ENCODE results near the gene UBL5. TPM values are rescaled to one million over a fixed set of nuclear protein-coding genes. Genes with fewer than 3 reads are reported as not detected.
"Not testable (repeated sequence)": the region's sequence is repeated elsewhere in the genome, so short reads cannot be mapped to it uniquely, and the experiment has no call there.

Gene UBL5
- total RNA-seq, 1 donor from 2014 or later: 264 TPM

GRCh38 chr19:9786819-9787218, 40.9 kb upstream of the UBL5 start:
- Mint-ChIP-seq H3K27me3 (ENCODE audit: low read depth) (no peaks in the 10 kb centered on the region), H3K36me3 (no peaks in the 10 kb centered on the region), H3K9me3 (no peaks in the 10 kb centered on the region), H3K4me1 (peaks cover 43% of the 10 kb centered on the region), H3K4me3 (peak overlapping the region; percentile 39), H3K27ac (no peak overlapping the region)
- no peak for TF ChIP-seq CTCF (IDR thresholded peaks at IDR 0.05; ENCODE audit: unreplicated experiment)
- DNase-seq (ENCODE audit: low spot score in 2 of 2, unreplicated experiment in 2 of 2): no peak

GRCh38 chr19:9788604-9789003, 39.1 kb upstream of the UBL5 start:
- H3K9me3 Mint-ChIP-seq; DNase-seq (ENCODE audit: low spot score in 2 of 2, unreplicated experiment in 2 of 2); H3K36me3 Mint-ChIP-seq; H3K27me3 Mint-ChIP-seq (ENCODE audit: low read depth); H3K4me3 Mint-ChIP-seq: not testable (repeated sequence)
- Mint-ChIP-seq H3K4me1 (peaks cover 43% of the 10 kb centered on the region), H3K27ac (peak overlapping the region; percentile 98)

GRCh38 chr19:9789066-9789465, 38.7 kb upstream of the UBL5 start:
- Mint-ChIP-seq H3K9me3 (no peaks in the 10 kb centered on the region), H3K4me1 (peaks cover 40% of the 10 kb centered on the region), H3K27ac (peak overlapping the region; percentile 98), H3K4me3 (peak overlapping the region; percentile 77), H3K27me3 (ENCODE audit: low read depth) (no peaks in the 10 kb centered on the region), H3K36me3 (no peaks in the 10 kb centered on the region)
- TF ChIP-seq CTCF (IDR thresholded peaks at IDR 0.05; ENCODE audit: unreplicated experiment): no peak
- no peak for DNase-seq (ENCODE audit: low spot score in 2 of 2, unreplicated experiment in 2 of 2)

DNA sequence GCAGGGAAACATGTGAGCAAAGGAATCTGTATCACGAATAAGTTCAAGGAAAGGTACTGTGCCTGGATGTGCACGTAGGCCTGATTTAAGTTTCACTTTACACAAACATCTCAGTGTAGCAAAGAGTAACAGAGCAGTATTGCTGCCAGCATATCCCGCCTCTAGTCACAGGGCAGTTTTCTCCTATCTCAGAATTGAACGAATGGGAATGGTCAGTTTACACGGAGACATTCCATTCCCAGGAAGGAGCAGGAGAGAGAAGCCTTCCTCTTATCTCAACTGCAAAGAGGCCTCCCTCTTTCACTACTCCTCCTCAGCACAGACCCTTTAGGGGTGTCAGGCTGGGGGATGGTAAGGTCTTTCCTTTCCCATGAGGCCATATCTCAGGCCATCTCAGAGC, 38.1 kb upstream of the UBL5 start:
- H3K9me3 Mint-ChIP-seq; DNase-seq (ENCODE audit: low spot score in 2 of 2, unreplicated experiment in 2 of 2); H3K36me3 Mint-ChIP-seq; H3K27me3 Mint-ChIP-seq (ENCODE audit: low read depth): not testable (repeated sequence)
- H3K27ac Mint-ChIP-seq: peak overlapping the region; percentile 98
- peak overlapping the region; percentile 77 for H3K4me3 Mint-ChIP-seq
- H3K4me1 Mint-ChIP-seq: peaks cover 35% of the 10 kb centered on the region

- peak overlapping the region; percentile 94 for H3K27ac Mint-ChIP-seq
- H3K4me1 Mint-ChIP-seq: peaks cover 26% of the 10 kb centered on the region
- not testable (repeated sequence) for DNase-seq (ENCODE audit: low spot score in 2 of 2, unreplicated experiment in 2 of 2); H3K27me3 Mint-ChIP-seq (ENCODE audit: low read depth); H3K9me3 Mint-ChIP-seq; H3K36me3 Mint-ChIP-seq
- peak overlapping the region; percentile 77 for H3K4me3 Mint-ChIP-seq
Measured at GRCh38 chr19:9791073-9791367, 36.7 kb upstream of the UBL5 start.

DNA sequence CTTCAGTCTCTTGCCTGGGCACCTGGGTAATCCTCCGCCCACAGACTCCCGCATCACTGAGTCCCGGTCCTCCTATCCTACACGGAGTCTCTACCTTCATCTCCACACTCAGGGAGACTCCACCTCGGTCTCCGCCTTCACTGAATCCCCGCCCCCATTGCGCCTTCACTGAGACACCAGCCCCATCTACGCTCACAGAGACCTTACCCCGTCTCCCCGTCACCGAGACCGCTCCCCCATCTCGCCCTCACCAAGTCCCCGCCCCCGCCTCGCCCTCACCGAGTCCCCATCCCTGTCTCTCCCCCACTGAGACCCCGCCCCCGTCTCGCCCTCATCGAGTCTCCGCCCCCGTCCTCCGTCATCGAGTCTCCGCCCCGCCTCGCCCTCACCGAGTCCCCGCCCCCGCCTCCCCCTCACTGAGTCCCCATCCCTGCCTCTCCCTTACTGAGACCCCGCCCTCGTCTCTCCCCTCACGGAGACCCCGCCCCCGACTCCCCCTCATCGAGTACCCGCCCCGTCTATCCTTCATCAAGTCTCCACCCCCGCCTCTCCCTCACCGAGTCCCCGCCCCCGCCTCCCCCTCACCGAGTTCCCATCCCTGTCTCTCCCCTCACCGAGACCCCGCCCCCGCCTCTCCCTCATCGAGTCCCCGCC, 36.0 kb upstream of the UBL5 start:
- H3K9me3 Mint-ChIP-seq: no peaks in the 10 kb centered on the region
- no peaks in the 10 kb centered on the region for H3K36me3 Mint-ChIP-seq
- DNase-seq (ENCODE audit: low spot score in 2 of 2, unreplicated experiment in 2 of 2): peak; percentile 93 to 96
- H3K4me1 Mint-ChIP-seq: peaks cover 26% of the 10 kb centered on the region
- H3K27me3 Mint-ChIP-seq (ENCODE audit: low read depth): no peaks in the 10 kb centered on the region
- peak overlapping the region; percentile 97 for H3K27ac Mint-ChIP-seq
- H3K4me3 Mint-ChIP-seq: peak overlapping the region; percentile 82
- TF ChIP-seq CTCF (IDR thresholded peaks at IDR 0.05; ENCODE audit: unreplicated experiment): no peak

DNA sequence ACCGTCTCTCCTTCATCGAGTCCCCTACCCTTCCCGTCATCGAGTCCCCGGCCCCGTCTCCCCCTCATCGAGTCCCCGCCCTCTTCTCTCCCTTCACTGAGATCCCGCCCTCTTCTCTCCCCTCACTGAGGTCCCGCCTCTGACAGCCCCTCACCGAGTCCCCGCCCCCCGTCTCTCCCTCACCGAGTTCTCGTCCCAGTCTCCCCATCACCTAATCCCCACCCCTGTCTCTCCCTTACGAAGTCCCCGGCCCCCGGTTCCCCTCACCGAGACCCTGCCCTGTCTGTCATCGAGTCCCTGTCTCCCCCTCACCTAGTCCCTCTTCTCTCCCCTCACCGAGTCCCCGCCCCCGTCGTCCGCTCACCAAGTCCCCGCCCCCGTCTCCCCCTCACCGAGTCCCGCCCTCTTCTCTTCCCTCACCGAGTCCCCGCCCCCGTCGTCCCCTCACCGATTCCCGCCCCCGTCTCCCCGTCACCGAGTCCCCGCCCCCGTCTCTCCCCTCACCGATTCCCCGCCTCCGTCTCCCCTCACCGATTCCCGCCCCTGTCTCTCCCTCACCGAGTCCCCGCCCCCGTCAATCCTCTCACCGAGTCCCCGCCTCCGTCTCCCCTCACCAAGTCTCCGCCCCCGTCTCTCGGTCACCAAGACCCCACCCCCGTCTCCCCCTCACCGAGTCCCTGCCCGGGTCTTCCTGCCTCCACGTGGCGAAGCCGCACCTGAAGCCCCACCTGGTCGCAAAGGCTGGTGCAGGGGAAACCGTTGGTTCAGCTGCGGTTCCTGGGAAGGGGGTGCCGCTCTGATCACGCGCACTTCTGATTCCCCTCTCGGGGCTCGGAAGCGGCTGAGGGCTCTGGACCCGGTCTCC, 35.3 kb upstream of the UBL5 start:
- H3K27me3 Mint-ChIP-seq (ENCODE audit: low read depth): no peaks in the 10 kb centered on the region

More for the DNA sequence above, 35.3 kb upstream of the UBL5 start:
- H3K27ac Mint-ChIP-seq: peak overlapping the region; percentile 97
- TF ChIP-seq CTCF (IDR thresholded peaks at IDR 0.05; ENCODE audit: unreplicated experiment): no peak
- H3K4me3 Mint-ChIP-seq: peak overlapping the region; percentile 82
- H3K9me3 Mint-ChIP-seq: no peaks in the 10 kb centered on the region
- no peaks in the 10 kb centered on the region for H3K36me3 Mint-ChIP-seq
- peaks cover 26% of the 10 kb centered on the region for H3K4me1 Mint-ChIP-seq
- peak; percentile 91 to 98 for DNase-seq (ENCODE audit: low spot score in 2 of 2, unreplicated experiment in 2 of 2)
